ENCODE results near the gene AMER1. TPM values are rescaled to one million over a fixed set of nuclear protein-coding genes. Genes with fewer than 3 reads are reported as not detected.
A peak's percentile ranks its signal among the peaks of the same experiment; 100 is the strongest.
"Not testable (repeated sequence)": the region's sequence is repeated elsewhere in the genome, so short reads cannot be mapped to it uniquely, and the experiment has no call there.

Gene AMER1
- 5.0 TPM for total RNA-seq

GRCh38 chrX:64205441-64205734 lies at the start of gene AMER1:
Gene AMER1, minus strand, starts transcription at chrX:64205708. Its CDS starts 12,422 bp downstream, at chrX:64193286.
- peak; percentile 43 for ATAC-seq
- DNase-seq (ENCODE audit: low spot score): no peak

GRCh38 chrX:64230123-64230970 lies 24.8 kb upstream of the AMER1 start, which contains the start of gene ASB12:
Gene ASB12, minus strand, starts transcription at chrX:64230607. Its CDS starts 4,957 bp downstream, at chrX:64225650.
- ATAC-seq: no peak
- no peak for DNase-seq (ENCODE audit: low spot score)

GRCh38 chrX:64229154-64229553 lies 23.6 kb upstream of the AMER1 start:
- no peak for ATAC-seq
- DNase-seq (ENCODE audit: low spot score): no peak

- ATAC-seq: no peak
- no peak for DNase-seq (ENCODE audit: low spot score)
These were observed 12.5 kb upstream of the AMER1 start for GRCh38 chrX:64218023-64218422.

GRCh38 chrX:64213989-64214388 lies 8.5 kb upstream of the AMER1 start:
- not testable (repeated sequence) for DNase-seq (ENCODE audit: low spot score)
- ATAC-seq: peak; percentile 41

GRCh38 chrX:64206556-64207162 lies 1.2 kb upstream of the AMER1 start:
- peak; percentile 36 for ATAC-seq
- DNase-seq (ENCODE audit: low spot score): peak; percentile 74

- peak; percentile 93 for DNase-seq (ENCODE audit: low spot score)
- ATAC-seq: peak; percentile 80
These were observed 410 bp upstream of the AMER1 start for GRCh38 chrX:64205735-64206501.

- ATAC-seq: peak; percentile 31
- DNase-seq (ENCODE audit: low spot score): peak; percentile 45
These were observed 637 bp downstream of the AMER1 start for GRCh38 chrX:64204701-64205440.

- DNase-seq (ENCODE audit: low spot score): peak; percentile 83
- peak; percentile 51 for ATAC-seq
These were observed 1.3 kb downstream of the AMER1 start for GRCh38 chrX:64204252-64204651.

- ATAC-seq (no peak), DNase-seq (ENCODE audit: low spot score) (no peak)
These were observed 2.6 kb downstream of the AMER1 start for GRCh38 chrX:64202808-64203325.

GRCh38 chrX:64198036-64198435 lies 7.5 kb downstream of the AMER1 start:
- ATAC-seq (peak; percentile 67), DNase-seq (ENCODE audit: low spot score) (no peak)

GRCh38 chrX:64196606-64197005 lies 8.9 kb downstream of the AMER1 start:
- ATAC-seq (no peak), DNase-seq (ENCODE audit: low spot score) (no peak)

GRCh38 chrX:64195862-64196261 lies 9.6 kb downstream of the AMER1 start:
- ATAC-seq (no peak), DNase-seq (ENCODE audit: low spot score) (no peak)

- ATAC-seq: no peak
- no peak for DNase-seq (ENCODE audit: low spot score)
These were observed 12.8 kb downstream of the AMER1 start for GRCh38 chrX:64192673-64193072.

- ATAC-seq (no peak), DNase-seq (ENCODE audit: low spot score) (no peak)
These were observed 13.5 kb downstream of the AMER1 start for GRCh38 chrX:64192040-64192439.

GRCh38 chrX:64191281-64192010 lies 14.1 kb downstream of the AMER1 start:
- ATAC-seq: no peak
- no peak for DNase-seq (ENCODE audit: low spot score)

GRCh38 chrX:64190136-64190740 lies 15.3 kb downstream of the AMER1 start:
- ATAC-seq: no peak
- no peak for DNase-seq (ENCODE audit: low spot score)

GRCh38 chrX:64188901-64189300 lies 16.6 kb downstream of the AMER1 start:
- no peak for DNase-seq (ENCODE audit: low spot score)
- no peak for ATAC-seq

- DNase-seq (ENCODE audit: low spot score) (no peak), ATAC-seq (no peak)
These were observed 17.8 kb downstream of the AMER1 start for GRCh38 chrX:64187762-64188150.

All from left lobe of liver (tissue), 2 donors.